Measurements from ENCODE around the gene CTDSP2. TPM values are rescaled to one million over a fixed set of nuclear protein-coding genes. Genes with fewer than 3 reads are reported as not detected.
"Not testable (repeated sequence)": the region's sequence is repeated elsewhere in the genome, so short reads cannot be mapped to it uniquely, and the experiment has no call there.

Gene CTDSP2
- total RNA-seq, 1 donor from 2014 or later: 181 TPM

DNA sequence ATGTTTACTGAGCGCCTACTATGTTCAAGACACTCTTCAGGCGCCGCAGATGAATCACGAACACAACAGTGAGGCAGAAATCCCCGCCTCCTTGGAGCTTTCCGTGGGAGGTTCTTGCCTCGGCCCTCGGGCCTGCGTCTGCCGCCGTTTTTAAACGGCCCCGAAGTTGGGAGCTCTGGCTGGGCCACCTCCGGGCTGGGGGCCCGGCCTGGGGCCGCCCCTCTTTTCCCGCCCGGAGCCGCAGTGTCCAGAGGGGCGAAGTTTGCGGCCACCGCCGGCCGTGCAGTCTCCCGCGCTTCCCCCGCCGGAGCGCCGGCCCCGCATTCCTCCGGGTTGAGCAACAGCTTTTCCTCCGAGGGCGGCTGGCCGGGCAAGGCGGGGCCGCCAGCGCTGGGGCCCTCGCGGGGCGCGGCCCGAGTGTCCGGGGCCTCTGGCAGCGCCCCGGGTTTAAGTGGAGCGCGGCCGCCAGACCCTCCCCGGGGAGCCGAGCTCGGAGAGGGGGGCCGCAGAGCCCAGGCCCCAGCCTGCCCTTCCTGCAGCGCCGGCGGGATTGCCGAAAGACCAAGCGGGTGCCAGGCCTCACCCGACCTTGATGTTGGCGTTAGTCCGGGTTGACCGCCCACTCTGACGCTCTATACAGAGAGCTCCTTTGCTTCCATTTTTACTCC, 18.7 kb upstream of the CTDSP2 start:
- H3K36me3 Mint-ChIP-seq (ENCODE audit: low read depth, unreplicated experiment): no peaks in the 10 kb centered on the region
- peak overlapping the region; percentile 65 for H3K4me3 Mint-ChIP-seq (ENCODE audit: unreplicated experiment)
- peaks cover 7% of the 10 kb centered on the region for H3K27me3 Mint-ChIP-seq (ENCODE audit: unreplicated experiment)
- peak; percentile 68 for DNase-seq (ENCODE audit: low spot score)
- no peak overlapping the region for H3K27ac Mint-ChIP-seq (ENCODE audit: unreplicated experiment)
- TF ChIP-seq, protein P1, sequence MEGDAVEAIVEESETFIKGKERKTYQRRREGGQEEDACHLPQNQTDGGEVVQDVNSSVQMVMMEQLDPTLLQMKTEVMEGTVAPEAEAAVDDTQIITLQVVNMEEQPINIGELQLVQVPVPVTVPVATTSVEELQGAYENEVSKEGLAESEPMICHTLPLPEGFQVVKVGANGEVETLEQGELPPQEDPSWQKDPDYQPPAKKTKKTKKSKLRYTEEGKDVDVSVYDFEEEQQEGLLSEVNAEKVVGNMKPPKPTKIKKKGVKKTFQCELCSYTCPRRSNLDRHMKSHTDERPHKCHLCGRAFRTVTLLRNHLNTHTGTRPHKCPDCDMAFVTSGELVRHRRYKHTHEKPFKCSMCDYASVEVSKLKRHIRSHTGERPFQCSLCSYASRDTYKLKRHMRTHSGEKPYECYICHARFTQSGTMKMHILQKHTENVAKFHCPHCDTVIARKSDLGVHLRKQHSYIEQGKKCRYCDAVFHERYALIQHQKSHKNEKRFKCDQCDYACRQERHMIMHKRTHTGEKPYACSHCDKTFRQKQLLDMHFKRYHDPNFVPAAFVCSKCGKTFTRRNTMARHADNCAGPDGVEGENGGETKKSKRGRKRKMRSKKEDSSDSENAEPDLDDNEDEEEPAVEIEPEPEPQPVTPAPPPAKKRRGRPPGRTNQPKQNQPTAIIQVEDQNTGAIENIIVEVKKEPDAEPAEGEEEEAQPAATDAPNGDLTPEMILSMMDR (IDR thresholded peaks at IDR 0.05; ENCODE audit: unreplicated experiment): no peak
- H3K9me3 Mint-ChIP-seq (ENCODE audit: unreplicated experiment): no peaks in the 10 kb centered on the region
- peaks cover 10% of the 10 kb centered on the region for H3K4me1 Mint-ChIP-seq (ENCODE audit: unreplicated experiment)

DNA sequence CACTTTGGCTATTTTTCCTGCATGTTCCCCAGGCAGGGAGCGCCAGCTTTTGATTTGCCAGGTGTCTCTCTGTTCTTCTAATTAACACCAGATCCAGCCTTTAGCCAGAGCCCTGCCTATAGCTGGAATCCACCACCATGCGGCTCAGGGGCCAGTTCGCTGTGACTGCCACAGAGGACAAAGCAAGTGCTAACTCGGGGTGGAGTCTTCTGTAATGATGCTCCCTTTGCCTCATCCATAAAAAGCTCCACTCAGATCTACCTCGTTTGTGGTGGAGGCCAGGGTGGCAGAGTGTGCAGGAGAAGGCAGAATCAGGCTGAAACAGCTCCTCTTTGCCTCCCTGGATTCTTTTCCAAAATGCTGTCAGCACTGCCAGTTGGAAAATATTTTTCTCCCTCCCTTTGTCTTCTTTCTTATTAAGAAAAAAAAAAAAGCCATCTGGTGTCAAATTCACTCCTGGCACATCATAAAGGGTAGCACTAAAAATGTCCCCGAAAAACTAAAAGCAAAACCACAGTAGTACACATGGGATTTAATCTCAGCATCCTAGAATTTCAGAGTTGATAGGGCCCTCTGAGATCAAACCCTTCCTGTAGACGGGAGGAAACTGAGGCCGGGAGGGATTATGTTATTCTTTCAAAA, 18.0 kb upstream of the CTDSP2 start:
- Mint-ChIP-seq H3K4me3 (ENCODE audit: unreplicated experiment) (peak overlapping the region; percentile 37), H3K9me3 (ENCODE audit: unreplicated experiment) (no peaks in the 10 kb centered on the region), H3K27me3 (ENCODE audit: unreplicated experiment) (peaks cover 11% of the 10 kb centered on the region), H3K36me3 (ENCODE audit: low read depth, unreplicated experiment) (no peaks in the 10 kb centered on the region), H3K27ac (ENCODE audit: unreplicated experiment) (no peak overlapping the region), H3K4me1 (ENCODE audit: unreplicated experiment) (peaks cover 10% of the 10 kb centered on the region)
- DNase-seq (ENCODE audit: low spot score): no peak
- TF ChIP-seq, protein P1 (IDR thresholded peaks at IDR 0.05; ENCODE audit: unreplicated experiment): no peak

DNA sequence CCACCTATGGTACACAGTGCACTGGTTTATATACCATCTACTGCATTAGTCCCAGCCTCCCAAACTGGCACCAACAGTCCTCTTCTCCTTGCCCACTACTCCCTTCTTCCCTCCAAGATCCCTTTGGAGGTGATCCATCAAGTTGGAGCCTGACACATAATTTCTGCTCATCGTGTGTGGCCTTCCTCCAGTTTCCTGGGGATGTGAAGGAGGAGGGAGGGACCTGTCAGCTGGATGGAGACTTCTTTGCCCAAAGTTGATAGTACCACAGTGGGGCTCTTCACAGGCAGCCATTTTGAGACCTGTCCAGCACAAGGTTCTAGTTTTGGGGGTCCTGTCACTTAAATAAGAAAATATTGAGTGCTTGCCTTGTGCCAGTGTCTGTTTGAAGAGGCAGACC, 17.1 kb upstream of the CTDSP2 start:
- no peaks in the 10 kb centered on the region for H3K36me3 Mint-ChIP-seq (ENCODE audit: low read depth, unreplicated experiment)
- H3K4me1 Mint-ChIP-seq (ENCODE audit: unreplicated experiment): peaks cover 6% of the 10 kb centered on the region
- TF ChIP-seq, protein P1 (IDR thresholded peaks at IDR 0.05; ENCODE audit: unreplicated experiment): no peak
- H3K4me3 Mint-ChIP-seq (ENCODE audit: unreplicated experiment): no peak overlapping the region
- H3K27ac Mint-ChIP-seq (ENCODE audit: unreplicated experiment): no peak overlapping the region
- peaks cover 15% of the 10 kb centered on the region for H3K27me3 Mint-ChIP-seq (ENCODE audit: unreplicated experiment)
- no peaks in the 10 kb centered on the region for H3K9me3 Mint-ChIP-seq (ENCODE audit: unreplicated experiment)
- no peak for DNase-seq (ENCODE audit: low spot score)

DNA sequence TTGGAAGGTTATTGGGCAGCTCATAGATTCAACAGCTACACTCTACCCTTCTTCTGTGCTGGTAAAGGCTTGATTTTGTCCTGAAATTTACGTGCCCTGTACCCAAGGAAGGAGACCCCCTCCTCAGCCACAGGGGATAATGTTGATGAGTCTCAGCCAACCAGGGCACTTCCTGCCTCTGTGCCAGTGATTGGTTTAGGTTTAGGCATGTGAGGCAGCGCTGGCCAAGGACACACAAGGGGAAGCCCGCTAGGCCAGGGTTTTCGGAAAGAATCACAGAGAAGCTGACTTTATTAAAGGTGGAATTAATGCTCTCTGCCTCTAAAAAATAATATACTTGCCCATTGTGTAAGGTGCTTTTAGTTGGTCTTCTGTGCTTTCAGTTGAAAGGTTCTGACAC, 15.4 kb upstream of the CTDSP2 start:
- H3K4me1 Mint-ChIP-seq (ENCODE audit: unreplicated experiment): peaks cover 6% of the 10 kb centered on the region
- no peak overlapping the region for H3K27ac Mint-ChIP-seq (ENCODE audit: unreplicated experiment)
- H3K27me3 Mint-ChIP-seq (ENCODE audit: unreplicated experiment): peaks cover 12% of the 10 kb centered on the region
- H3K9me3 Mint-ChIP-seq (ENCODE audit: unreplicated experiment): no peaks in the 10 kb centered on the region
- H3K36me3 Mint-ChIP-seq (ENCODE audit: low read depth, unreplicated experiment): no peaks in the 10 kb centered on the region
- DNase-seq (ENCODE audit: low spot score): no peak
- TF ChIP-seq, protein P1 (IDR thresholded peaks at IDR 0.05; ENCODE audit: unreplicated experiment): no peak
- H3K4me3 Mint-ChIP-seq (ENCODE audit: unreplicated experiment): no peak overlapping the region

DNA sequence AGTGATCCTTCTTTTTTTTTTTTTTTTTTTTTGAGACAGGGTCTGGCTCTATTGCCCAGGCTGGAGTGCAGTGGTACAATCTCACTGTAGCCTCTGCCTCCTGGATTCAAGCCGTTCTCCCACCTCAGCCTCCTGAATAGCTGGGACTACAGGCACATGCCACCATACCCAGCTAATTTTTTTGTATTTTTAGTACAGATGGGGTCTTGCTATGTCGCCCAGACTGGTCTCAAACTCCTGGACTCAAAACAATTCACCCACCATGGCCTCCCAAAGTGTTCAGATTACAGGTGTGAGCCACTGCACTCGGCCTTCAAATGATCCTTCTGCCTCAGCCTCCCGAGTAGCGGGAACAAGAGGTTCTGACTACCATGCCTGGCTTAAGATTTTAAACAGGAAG, 14.4 kb upstream of the CTDSP2 start:
- not testable (repeated sequence) for H3K4me3 Mint-ChIP-seq (ENCODE audit: unreplicated experiment); H3K4me1 Mint-ChIP-seq (ENCODE audit: unreplicated experiment); H3K9me3 Mint-ChIP-seq (ENCODE audit: unreplicated experiment); H3K27ac Mint-ChIP-seq (ENCODE audit: unreplicated experiment); H3K36me3 Mint-ChIP-seq (ENCODE audit: low read depth, unreplicated experiment); DNase-seq (ENCODE audit: low spot score)
- peaks cover 12% of the 10 kb centered on the region for H3K27me3 Mint-ChIP-seq (ENCODE audit: unreplicated experiment)

Measured in endothelial cell (in vitro differentiated cells).